GM18498 (cell line): ENCODE measurements around the gene CNTN5.
A peak's percentile ranks its signal among the peaks of the same experiment; 100 is the strongest.

ENCODE experiments used
- ATAC-seq: cut with Tn5 transposase; IDR thresholded peaks from one replicate; pipeline ENCODE4 v1.9.1; 2021; ENCODE audit warnings: mild to moderate bottlenecking, moderate library complexity; ENCODE audit not compliant: unreplicated experiment

CNTN5 gene

DNA sequence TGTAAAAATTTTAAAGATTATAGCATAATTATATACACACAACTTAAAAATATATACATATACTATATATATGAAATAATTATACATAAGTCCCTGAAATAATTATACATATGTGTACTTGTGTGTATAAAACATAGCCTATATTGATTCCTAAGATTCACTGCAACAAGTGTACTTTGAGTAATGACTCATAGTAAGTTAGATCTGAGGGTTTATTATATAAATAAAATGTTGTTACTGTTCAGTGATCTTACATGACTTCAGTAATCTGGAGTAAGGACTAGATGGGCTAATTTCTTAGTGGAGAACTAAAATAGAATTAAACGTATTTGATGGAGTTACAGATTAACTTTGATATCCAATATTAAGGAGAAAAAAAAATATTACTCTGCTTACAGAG lies 350.5 kb downstream of the CNTN5 start:
- no peak for ATAC-seq

- no peak for ATAC-seq
Observed at GRCh38 chr11:99376463-99376862, 355.7 kb downstream of the CNTN5 start.

- ATAC-seq: no peak
Observed at GRCh38 chr11:99383648-99384245, 363.0 kb downstream of the CNTN5 start.

DNA sequence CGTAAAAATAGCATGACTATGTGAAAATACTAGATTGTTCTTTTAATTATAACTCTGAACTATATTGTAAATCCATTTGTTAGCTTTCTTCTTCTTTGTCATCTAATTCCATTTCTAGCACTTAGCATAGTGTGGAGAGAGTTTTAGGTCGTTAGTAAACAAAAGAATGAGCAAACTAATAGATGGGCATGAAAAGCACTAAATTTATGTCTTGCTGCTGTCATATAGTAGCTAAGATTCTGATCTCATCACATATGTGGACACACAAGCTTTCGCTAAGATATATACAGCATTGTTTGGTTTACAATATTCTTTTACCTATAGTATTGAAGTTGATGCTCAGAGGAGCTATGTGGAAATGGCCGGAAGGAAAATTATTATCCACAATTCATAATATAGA lies 370.5 kb downstream of the CNTN5 start:
- no peak for ATAC-seq

- ATAC-seq: no peak
Observed at GRCh38 chr11:99406345-99406744, 385.6 kb downstream of the CNTN5 start.

DNA sequence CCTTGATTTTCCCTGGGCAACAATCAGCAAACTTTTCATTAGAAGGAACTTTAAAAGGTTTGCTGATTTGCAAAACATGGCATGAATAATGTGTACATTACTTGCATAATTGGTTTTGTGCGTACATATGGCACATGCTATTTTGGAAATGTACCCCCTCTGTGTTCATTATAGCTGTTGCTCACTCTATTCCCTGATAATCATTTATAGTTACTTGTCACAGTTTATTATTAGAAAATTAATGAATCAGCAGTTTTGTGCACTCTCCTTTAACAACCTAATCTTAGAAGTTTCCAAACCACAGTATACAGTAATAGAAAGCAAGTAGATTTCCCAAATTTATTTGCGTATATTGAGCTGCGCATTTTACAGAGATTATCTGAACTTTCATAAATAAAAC lies 389.9 kb downstream of the CNTN5 start:
- ATAC-seq: no peak

DNA sequence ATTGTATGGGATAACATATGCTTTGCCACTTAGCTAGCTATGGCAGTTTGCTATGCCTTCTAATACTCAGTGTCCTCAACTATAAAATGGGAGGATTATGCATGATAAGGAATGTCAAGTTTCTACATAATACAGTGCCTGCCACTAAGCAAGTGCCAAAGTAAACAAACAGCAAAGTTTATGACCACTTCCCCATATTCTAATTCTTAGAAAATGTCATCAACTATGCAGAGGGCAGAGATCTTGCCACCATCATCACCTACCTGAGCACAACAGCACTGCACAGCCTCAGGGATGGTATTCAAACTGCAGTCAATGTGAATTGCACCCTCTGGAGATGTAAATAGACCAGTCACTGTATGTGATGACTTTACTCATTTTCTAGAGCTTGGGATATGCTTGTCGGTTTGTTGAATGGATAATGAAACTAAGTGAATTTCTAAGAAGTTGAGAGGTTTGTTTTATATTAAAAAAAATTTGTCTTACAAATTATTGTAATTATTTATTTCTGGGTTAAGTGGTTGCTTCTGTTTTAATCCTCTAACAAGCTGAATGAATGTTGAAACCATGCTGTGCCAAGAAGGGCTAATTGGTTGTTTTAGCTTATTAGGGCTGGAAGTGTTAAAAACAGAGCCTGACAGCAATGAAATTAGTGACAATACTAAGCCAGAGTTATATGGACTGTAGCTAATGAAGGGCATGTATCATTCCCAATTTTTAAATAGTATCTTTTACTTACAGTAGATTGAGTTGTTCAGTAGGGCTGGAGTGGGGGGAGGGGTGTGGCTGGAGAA lies 398.4 kb downstream of the CNTN5 start:
- ATAC-seq: no peak

DNA sequence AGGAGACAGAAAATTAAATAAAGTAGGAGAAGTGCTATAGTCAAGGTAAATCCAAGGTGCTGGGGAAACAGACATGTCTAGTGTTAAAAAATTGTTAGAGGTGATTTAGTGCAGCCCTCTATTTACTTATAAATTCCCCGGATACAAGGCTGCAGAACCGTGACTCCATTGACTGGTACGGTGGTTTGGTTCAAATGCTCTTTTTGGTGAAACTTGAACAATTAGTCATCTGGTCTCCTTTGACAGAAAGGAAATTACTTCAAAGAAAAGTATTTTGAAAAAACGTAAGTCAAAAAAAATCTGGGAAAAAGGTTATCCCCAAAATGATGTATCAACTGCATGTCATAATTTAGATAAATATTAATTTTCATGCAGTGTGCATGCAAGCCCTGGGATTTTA lies 399.2 kb downstream of the CNTN5 start:
- ATAC-seq: no peak

- no peak for ATAC-seq
Observed at GRCh38 chr11:99422581-99423427, 402.1 kb downstream of the CNTN5 start.

DNA sequence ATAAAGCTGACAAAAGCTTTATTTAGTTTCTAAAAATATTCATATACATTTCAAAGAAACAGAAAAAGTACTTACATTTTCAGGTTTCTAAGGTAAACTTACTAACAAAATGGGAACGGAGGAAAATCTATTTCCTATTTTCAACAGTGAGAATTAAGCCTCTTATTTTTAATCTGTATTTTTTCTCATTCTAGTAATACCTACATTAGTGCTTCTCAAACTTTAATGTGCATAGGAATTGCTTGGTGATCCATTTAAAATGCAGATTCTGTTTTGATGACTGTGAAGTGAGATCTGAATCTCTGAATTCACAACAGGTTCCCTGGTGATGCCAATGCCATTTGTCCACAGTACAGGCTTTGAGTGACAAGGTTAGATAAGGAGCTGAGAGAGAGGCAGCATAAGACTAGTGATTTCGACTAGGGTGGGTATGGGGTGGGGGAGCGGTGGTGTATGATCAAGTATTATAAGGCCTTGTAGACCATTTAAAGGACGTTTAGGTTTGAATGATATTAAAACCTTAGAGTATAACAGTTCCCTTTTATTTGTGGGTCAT lies 402.8 kb downstream of the CNTN5 start:
- no peak for ATAC-seq

DNA sequence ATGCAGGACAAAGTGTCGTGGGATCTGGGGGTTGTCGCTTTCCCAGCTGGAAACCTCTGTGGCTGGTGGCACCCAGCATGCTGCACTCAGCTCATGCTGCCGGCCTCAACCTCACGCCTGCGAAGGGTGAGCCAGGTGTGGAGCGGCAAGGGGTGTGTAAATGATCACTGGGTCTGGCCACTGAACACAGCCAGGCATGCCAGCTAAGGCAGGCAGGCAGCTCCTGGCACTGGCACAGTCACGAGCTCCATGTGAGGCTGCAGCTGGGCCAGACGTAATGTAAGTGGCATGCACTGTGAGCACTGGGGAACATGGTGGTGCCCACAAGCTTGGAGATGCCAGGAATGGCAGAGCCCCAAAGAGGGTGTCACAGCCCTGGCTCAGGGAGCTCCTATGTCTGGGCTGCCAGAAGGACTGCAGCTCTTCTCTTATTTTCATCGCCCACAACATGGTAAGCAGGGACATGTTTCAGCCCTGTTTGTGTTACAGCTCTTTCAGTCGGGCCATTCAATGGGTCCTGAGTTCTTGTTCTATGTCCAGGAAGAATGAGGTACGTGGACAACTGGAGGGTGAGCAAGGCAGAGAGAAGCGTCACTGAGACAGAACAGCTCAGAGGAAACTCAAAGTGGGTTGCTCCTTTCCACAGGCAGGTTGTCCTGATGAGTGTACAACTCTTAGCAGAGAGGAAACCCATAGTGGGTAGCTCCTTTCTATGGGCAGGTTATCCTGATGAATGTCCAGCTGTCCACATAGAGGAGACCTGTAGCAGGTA lies 403.8 kb downstream of the CNTN5 start:
- no peak for ATAC-seq

GRCh38 chr11:99425596-99425995 lies 404.8 kb downstream of the CNTN5 start:
- ATAC-seq: no peak

- peak; percentile 55 for ATAC-seq
Observed at GRCh38 chr11:99432677-99433076, 411.9 kb downstream of the CNTN5 start.

DNA sequence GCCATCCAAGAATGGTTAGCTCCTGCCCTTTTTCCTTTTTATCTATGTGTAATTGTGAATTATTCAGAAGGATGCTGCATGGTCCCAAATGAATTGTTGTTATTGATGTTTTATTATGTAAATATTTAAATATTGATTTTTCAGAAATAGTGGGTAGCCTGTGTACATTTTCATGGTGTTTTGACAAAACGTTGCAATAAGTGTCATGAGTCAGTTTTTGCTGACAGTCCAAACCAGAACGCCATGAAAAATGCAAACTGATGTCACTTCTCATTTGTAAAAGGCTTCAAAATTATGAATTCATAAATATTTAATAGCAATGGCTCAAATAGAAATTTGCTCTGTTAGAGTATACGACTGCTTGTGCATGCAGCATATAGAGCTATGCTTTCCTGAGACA lies 422.5 kb downstream of the CNTN5 start:
- no peak for ATAC-seq

DNA sequence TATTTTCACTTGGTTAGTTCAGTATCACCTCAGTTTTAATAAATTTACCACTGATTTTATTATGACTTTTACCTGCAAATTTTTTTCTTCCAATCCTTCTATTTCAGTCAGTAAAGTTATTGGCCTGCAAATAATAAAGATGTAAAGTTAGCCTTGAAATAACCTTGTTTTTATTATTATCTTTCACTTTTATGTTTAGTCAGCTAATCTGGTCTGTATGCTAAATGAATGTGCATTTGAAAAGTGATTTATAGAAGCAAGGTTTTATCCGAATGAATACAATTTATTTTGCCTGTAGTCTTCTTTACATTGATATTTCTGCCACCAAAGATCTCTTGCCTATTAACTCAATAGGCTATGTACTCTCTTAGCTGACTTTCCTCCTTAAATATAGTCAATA lies 425.7 kb downstream of the CNTN5 start:
- no peak for ATAC-seq

DNA sequence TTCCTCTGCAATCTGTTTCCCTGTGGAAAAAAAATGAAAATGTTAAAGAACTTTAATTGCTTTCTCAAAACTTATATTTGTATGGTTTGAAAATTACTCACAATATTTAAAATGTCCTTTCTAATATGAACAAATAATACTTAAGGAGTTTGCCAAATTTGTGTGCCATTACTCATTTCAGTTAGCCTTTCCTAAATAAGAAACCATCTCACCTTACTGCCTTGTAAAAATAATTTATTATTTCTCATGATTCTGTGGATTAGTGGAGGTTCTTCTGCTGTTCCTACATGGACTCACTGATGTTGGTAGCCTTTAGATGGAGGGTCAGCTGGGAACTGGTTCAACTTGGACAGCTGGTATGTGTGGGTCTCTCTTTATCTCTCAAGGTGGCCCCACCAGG lies 428.6 kb downstream of the CNTN5 start:
- ATAC-seq: no peak

- ATAC-seq: no peak
Observed at GRCh38 chr11:99452075-99452474, 431.3 kb downstream of the CNTN5 start.

DNA sequence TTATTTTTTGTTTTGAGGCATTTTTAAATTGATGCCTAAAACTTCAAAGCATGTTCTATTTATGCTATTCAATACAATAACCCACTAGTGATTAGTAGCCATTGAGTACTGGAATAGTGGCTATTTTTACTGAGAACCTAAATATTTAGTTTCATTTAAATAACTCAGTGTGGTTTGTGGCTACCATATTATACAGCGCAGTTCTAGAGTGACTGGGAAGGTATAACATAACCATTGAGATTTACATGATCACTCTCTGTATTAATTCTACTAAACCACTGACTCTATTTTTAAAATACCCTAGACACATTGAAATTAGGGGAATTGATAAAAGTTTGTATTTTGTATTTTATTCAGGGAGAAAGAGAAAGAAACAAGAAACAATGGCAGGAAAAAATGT lies 441.2 kb downstream of the CNTN5 start:
- ATAC-seq: no peak

DNA sequence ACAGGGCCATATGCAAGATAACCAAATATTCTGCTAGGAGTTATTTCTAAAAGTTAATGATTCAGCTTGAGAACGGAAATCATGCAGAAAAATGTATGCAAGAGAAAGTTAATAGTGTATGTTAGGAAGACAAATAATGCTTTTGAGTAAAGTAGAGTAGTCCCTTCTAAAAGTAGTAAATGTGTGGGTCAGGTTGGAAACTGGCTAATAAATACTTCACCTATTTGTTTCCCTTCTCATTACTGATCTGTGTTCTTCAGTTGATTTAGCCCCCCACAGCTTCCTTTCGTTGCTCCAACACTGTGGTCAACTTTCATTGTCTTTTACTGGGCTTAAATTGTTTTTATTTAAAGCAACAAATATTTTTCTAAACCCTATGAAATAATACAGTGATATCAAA lies 444.2 kb downstream of the CNTN5 start:
- no peak for ATAC-seq

GRCh38 chr11:99489581-99489980 lies 468.8 kb downstream of the CNTN5 start:
- no peak for ATAC-seq

DNA sequence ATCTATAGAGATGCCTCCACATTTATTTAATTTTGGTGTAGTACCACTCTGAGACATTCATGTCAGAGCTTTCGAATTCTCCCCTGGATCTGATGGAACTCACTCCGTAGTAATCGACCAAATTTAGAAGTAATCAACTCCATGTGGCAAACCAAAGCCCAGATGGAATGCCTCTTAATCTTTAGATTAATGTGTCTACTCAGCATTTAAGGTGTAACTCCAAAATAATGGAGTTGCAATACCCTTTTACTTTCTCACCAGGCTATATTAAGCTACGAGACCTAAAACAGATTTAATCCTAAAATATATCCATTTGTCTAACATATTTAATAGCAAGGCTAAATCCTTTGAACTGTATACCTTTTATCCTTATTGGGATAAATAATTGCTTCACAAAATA lies 473.3 kb downstream of the CNTN5 start:
- no peak for ATAC-seq
